ENCODE results near the gene BTBD9.

GRCh38 chr6:38477680-38478260 is 162.0 kb downstream of the BTBD9 start:
- no peak for TF ChIP-seq POLR2A (IDR thresholded peaks at IDR 0.05)
- TF ChIP-seq CTCF (IDR thresholded peaks at IDR 0.05) = no peak
- no peak for TF ChIP-seq POLR2AphosphoS5 (IDR thresholded peaks at IDR 0.05)
